ENCODE measurements around the gene KIAA0586.

Gene KIAA0586

GRCh38 chr14:58479975-58480374 is 52.5 kb downstream of the KIAA0586 start:
- TF ChIP-seq, protein P1, sequence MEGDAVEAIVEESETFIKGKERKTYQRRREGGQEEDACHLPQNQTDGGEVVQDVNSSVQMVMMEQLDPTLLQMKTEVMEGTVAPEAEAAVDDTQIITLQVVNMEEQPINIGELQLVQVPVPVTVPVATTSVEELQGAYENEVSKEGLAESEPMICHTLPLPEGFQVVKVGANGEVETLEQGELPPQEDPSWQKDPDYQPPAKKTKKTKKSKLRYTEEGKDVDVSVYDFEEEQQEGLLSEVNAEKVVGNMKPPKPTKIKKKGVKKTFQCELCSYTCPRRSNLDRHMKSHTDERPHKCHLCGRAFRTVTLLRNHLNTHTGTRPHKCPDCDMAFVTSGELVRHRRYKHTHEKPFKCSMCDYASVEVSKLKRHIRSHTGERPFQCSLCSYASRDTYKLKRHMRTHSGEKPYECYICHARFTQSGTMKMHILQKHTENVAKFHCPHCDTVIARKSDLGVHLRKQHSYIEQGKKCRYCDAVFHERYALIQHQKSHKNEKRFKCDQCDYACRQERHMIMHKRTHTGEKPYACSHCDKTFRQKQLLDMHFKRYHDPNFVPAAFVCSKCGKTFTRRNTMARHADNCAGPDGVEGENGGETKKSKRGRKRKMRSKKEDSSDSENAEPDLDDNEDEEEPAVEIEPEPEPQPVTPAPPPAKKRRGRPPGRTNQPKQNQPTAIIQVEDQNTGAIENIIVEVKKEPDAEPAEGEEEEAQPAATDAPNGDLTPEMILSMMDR (IDR thresholded peaks at IDR 0.05; ENCODE audit: insufficient read depth, missing control alignments): no peak
- no peak for FAIRE-seq
- DNase-seq (ENCODE audit: insufficient read length, low spot score): no peak

- no peak for FAIRE-seq
- TF ChIP-seq, protein P1 (IDR thresholded peaks at IDR 0.05; ENCODE audit: insufficient read depth, missing control alignments): no peak
- no peak for DNase-seq (ENCODE audit: insufficient read length, low spot score)
These were observed 56.7 kb downstream of the KIAA0586 start for GRCh38 chr14:58484176-58484575.

- DNase-seq (ENCODE audit: insufficient read length, low spot score) (no peak), FAIRE-seq (no peak)
- TF ChIP-seq, protein P1 (IDR thresholded peaks at IDR 0.05; ENCODE audit: insufficient read depth, missing control alignments): no peak
These were observed 61.0 kb downstream of the KIAA0586 start for GRCh38 chr14:58488550-58488949.

DNA sequence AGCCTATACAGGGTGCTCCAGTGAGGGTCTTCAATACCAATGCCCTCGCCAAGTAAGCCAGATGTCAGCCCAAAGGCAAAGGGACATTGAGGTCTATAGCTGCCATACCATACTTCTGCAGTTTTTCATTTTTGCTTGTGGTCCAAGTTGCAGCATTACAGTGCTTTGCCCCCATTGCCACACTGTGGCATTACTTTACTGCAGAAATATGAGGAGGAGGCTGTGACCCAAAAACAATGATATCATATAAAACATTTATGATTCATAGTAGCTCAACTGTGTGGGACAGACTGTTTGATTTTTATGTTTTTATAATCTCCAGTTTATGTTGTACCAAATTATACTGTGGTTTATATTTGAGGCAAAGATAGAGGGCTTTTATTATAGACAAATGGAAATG is 64.1 kb downstream of the KIAA0586 start:
- DNase-seq (ENCODE audit: insufficient read length, low spot score) (no peak), FAIRE-seq (no peak)
- TF ChIP-seq, protein P1 (IDR thresholded peaks at IDR 0.05; ENCODE audit: insufficient read depth, missing control alignments): no peak

DNA sequence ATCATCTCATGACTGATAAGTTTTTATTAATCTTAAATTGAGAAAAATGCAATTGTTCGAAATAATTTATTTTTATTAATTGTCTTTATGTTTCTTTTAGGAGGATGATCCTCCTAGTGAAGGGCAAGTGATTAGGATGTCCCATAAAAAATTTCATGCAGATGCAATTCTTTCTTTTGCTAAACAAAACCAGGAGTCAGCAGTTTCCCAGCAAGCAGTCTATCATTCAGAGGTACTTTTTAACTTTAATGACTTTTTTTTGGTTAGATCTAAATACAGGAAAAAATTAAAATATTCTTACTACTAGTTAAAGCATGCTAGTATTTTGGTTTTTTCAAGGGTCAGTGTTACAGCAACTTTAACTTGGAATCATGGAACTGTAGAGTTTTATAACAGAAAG is 64.5 kb downstream of the KIAA0586 start:
- FAIRE-seq: no peak
- TF ChIP-seq, protein P1 (IDR thresholded peaks at IDR 0.05; ENCODE audit: insufficient read depth, missing control alignments): no peak
- no peak for DNase-seq (ENCODE audit: insufficient read length, low spot score)

DNA sequence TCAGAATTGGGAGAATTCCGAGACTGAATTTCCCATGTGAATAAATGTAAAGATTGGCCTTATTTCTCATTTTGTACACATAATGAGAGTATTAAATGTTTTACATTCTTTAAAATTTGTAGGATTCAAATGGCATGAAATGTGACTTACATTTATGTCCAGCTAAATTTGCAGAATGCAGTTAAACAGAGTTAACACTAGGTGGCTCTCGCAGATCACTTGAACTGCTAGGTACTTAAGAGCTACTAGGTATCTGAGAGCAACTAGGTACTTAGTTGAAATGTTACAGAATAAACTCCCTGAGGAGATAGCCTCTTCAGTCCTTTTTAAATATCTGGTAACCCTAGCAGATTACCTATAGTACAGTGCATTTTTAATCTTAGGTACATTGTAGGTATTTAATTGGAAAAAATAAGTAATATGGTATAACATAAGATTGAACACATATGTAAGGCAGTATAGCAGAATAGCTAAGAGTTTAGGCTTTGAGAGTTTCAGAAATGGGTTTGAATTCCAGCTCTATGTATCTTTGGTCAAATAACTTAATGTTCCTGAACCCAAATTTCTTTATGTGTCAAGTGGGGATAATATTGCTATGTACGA is 73.8 kb downstream of the KIAA0586 start:
- DNase-seq (ENCODE audit: insufficient read length, low spot score): peak; percentile 15
- peak; percentile 95 for FAIRE-seq
- TF ChIP-seq, protein P1 (IDR thresholded peaks at IDR 0.05; ENCODE audit: insufficient read depth, missing control alignments): peak; percentile 91

- DNase-seq (ENCODE audit: insufficient read length, low spot score) (no peak), FAIRE-seq (no peak)
- TF ChIP-seq, protein P1 (IDR thresholded peaks at IDR 0.05; ENCODE audit: insufficient read depth, missing control alignments): no peak
These were observed 85.8 kb downstream of the KIAA0586 start for GRCh38 chr14:58513272-58513671.

Measured in D721Med (cell line).